Omental fat pad (tissue), 4 donors: ENCODE data around the gene TRIM68. TPM values are rescaled to one million over a fixed set of nuclear protein-coding genes. Genes with fewer than 3 reads are reported as not detected.

ENCODE experiments used
- ATAC-seq: fragments of 150-250 bp; one replicate; pipeline ENCODE4 v1.9.1; 2016; ENCODE audit warnings: mild to moderate bottlenecking, moderate library complexity; ENCODE audit not compliant: low FRiP score
- DNase-seq: peaks from one replicate; pipeline ENCODE4 v3.0.0-alpha.2; 2019; ENCODE audit warnings: low spot score
- CTCF ChIP-seq, 3 donors: fragments of 450-650 bp; IDR thresholded peaks; one replicate each; pipeline ENCODE4 v1.5.1; 2016 to 2017; ENCODE audit warnings: antibody characterized with exemption in 3 of 3, mild to moderate bottlenecking in 3 of 3, moderate library complexity in 2 of 3
- total RNA-seq, 4 donors: library from RNA; depleted of rRNA; stranded (reverse); fragments of >200 nt; gene quantifications; one replicate each; pipeline ENCODE4 v1.1.0, GENCODE V29; 2016

The TRIM68 gene, protein sequence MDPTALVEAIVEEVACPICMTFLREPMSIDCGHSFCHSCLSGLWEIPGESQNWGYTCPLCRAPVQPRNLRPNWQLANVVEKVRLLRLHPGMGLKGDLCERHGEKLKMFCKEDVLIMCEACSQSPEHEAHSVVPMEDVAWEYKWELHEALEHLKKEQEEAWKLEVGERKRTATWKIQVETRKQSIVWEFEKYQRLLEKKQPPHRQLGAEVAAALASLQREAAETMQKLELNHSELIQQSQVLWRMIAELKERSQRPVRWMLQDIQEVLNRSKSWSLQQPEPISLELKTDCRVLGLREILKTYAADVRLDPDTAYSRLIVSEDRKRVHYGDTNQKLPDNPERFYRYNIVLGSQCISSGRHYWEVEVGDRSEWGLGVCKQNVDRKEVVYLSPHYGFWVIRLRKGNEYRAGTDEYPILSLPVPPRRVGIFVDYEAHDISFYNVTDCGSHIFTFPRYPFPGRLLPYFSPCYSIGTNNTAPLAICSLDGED
- total RNA-seq = 10 to 100 TPM in 2 of 4 donors, 1 to 10 TPM in 2; 7.0 to 18.0 (median 10.6) TPM

- ATAC-seq = peak; percentile 99
- TF ChIP-seq CTCF (IDR thresholded peaks at IDR 0.05) = no peak
- peak; percentile 85 for DNase-seq
These were observed at the start of gene TRIM68 for GRCh38 chr11:4607781-4608666. Gene TRIM68, minus strand, starts transcription at chr11:4608231. Its CDS starts 2,727 bp downstream, at chr11:4605504.

DNA sequence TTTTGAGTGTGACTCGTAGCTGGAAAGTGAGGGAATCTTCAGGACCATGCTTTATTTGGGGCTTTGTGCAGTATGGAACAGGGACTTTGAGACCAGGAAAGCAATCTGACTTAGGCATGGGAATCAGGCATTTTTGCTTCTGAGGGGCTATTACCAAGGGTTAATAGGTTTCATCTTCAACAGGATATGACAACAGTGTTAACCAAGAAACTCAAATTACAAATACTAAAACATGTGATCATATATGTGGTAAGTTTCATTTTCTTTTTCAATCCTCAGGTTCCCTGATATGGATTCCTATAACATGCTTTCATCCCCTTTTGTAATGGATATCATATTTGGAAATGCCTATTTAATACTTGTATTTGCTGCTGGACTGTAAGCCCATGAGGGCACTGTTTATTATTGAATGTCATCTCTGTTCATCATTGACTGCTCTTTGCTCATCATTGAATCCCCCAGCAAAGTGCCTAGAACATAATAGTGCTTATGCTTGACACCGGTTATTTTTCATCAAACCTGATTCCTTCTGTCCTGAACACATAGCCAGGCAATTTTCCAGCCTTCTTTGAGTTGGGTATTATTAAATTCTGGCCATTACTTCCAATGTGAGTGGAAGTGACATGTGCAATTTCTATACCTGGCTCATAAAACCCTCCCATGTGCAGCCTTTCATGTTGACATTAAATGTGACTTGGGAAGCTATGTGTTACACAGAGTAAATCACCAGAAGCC, 46.8 kb upstream of the TRIM68 start:
- DNase-seq = no peak
- no peak for ATAC-seq
- TF ChIP-seq CTCF (IDR thresholded peaks at IDR 0.05) = no peak

GRCh38 chr11:4647766-4648165, 39.7 kb upstream of the TRIM68 start:
- ATAC-seq (no peak), DNase-seq (no peak)
- no peak for TF ChIP-seq CTCF (IDR thresholded peaks at IDR 0.05)

DNA sequence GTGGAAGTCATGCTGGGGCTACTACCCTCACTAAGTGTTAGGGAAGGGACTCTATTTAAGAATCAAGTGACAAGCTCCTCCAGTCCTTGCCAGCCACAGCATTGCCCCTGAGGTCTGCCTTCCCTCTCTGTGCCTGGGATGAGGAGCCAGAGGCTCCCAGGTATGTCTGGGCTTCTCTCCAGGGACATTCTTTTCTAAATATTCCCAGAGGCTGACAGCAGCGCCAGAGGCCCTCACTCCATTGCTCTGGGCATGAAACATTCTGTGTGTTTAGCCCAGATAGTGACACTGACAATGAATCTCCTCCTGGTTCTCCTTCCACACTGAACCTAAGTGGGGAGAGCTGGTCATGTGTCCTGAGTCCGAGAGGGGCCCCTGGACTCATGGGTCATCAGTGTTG, 37.9 kb upstream of the TRIM68 start:
- TF ChIP-seq CTCF (IDR thresholded peaks at IDR 0.05) = no peak
- no peak for DNase-seq
- ATAC-seq = no peak

DNA sequence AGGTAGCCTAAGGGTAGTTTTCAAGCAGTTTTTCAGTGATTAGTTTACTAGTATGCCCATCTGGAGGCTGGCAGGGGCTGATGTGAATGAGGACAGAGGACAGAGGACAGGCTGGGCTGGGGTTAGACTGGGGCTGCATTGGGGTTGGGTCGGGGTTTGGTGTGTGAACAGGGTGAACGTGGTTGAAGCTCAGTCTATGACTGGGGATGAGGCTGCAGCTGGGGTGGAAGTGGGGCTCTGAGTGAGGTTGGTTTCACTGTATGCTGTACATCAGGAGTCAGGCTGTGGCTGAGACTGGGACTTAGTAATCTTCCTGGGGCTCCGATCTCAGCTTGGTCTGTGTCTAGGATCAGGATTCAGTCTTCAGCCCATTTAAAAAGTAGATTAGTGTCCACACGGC, 36.2 kb upstream of the TRIM68 start:
- TF ChIP-seq CTCF (IDR thresholded peaks at IDR 0.05) = no peak
- DNase-seq (no peak), ATAC-seq (no peak)

DNA sequence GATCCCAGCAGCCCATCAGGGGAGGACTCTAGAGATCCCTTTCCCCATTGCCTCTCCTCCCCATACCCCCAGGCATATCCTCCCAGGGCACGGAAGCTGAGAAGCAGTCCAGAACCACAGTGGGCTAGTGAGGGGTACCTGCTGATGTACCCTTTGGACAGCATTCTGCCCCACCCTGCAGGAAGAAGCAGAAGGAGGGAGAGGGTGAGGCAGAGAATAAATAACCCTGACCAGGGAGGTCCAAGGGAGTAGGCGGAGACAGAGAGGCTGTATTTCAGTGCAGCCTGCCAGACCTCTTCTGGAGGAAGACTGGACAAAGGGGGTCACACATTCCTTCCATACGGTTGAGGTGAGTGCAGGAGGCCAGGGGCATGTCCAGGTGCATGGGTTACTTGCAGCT, 35.7 kb upstream of the TRIM68 start, which contains the start of gene OR51E1:
TSS of gene OR51E1 (plus strand) at position 301 of the 400 bp plus-strand sequence. CDS start 8,545 bp downstream, outside the sequence.
- TF ChIP-seq CTCF (IDR thresholded peaks at IDR 0.05) = no peak
- no peak for DNase-seq
- no peak for ATAC-seq
